Measurements from ENCODE around the gene NCKAP5. TPM values are rescaled to one million over a fixed set of nuclear protein-coding genes. Genes with fewer than 3 reads are reported as not detected.

Gene NCKAP5
- polyA plus RNA-seq, 2 donors = 2.2 to 3.0 TPM

GRCh38 chr2:132780651-132781050 is 787.6 kb downstream of the NCKAP5 start:
- peaks cover 0 to 2% of the 10 kb centered on the region in 2 donors for H3K36me3 ChIP-seq (ENCODE audit: control insufficient read depth in 2 of 2, insufficient read depth in 2 of 2, low read length in 1 of 2)

GRCh38 chr2:132779206-132779721 is 789.0 kb downstream of the NCKAP5 start:
- 74 to 85% methylated on average over 1 of the region's 1 CpG for WGBS, 2 donors
- H3K27ac ChIP-seq (ENCODE audit: low read depth in 2 of 2, low read length in 1 of 2) = no peak overlapping the region
- no peaks in the 10 kb centered on the region for H3K27me3 ChIP-seq (ENCODE audit: control insufficient read depth in 1 of 2, insufficient read depth in 2 of 2, low read length in 2 of 2)
- H3K4me3 ChIP-seq (ENCODE audit: low read depth in 1 of 2, low read length in 2 of 2) = no peak overlapping the region
- H3K4me1 ChIP-seq (ENCODE audit: control insufficient read depth in 2 of 2, insufficient read depth in 2 of 2, low read length in 1 of 2) = no peaks in the 10 kb centered on the region
- peaks cover 0 to 2% of the 10 kb centered on the region in 2 donors for H3K36me3 ChIP-seq (ENCODE audit: control insufficient read depth in 2 of 2, insufficient read depth in 2 of 2, low read length in 1 of 2)
- no peaks in the 10 kb centered on the region for H3K9me3 ChIP-seq (ENCODE audit: control insufficient read depth in 2 of 2, insufficient read depth in 1 of 2, low read depth in 1 of 2, low read length in 1 of 2)

More at GRCh38 chr2:132780651-132781050, 787.6 kb downstream of the NCKAP5 start:
- no peaks in the 10 kb centered on the region for H3K27me3 ChIP-seq (ENCODE audit: control insufficient read depth in 1 of 2, insufficient read depth in 2 of 2, low read length in 2 of 2)
- H3K9me3 ChIP-seq (ENCODE audit: control insufficient read depth in 2 of 2, insufficient read depth in 1 of 2, low read depth in 1 of 2, low read length in 1 of 2) = no peaks in the 10 kb centered on the region
- no peaks in the 10 kb centered on the region for H3K4me1 ChIP-seq (ENCODE audit: control insufficient read depth in 2 of 2, insufficient read depth in 2 of 2, low read length in 1 of 2)
- H3K27ac ChIP-seq (ENCODE audit: low read depth in 2 of 2, low read length in 1 of 2) = no peak overlapping the region
- 67 to 70% methylated on average over 5 of the region's 5 CpGs for WGBS, 2 donors
- no peak overlapping the region for H3K4me3 ChIP-seq (ENCODE audit: low read depth in 1 of 2, low read length in 2 of 2)

- H3K4me3 ChIP-seq (ENCODE audit: low read depth in 1 of 2, low read length in 2 of 2) = no peak overlapping the region
- WGBS, 2 donors = 55 to 72% methylated on average over 3 of the region's 3 CpGs
- no peak overlapping the region for H3K27ac ChIP-seq (ENCODE audit: low read depth in 2 of 2, low read length in 1 of 2)
- H3K4me1 ChIP-seq (ENCODE audit: control insufficient read depth in 2 of 2, insufficient read depth in 2 of 2, low read length in 1 of 2) = no peaks in the 10 kb centered on the region
- H3K27me3 ChIP-seq (ENCODE audit: control insufficient read depth in 1 of 2, insufficient read depth in 2 of 2, low read length in 2 of 2) = no peaks in the 10 kb centered on the region
- H3K36me3 ChIP-seq (ENCODE audit: control insufficient read depth in 2 of 2, insufficient read depth in 2 of 2, low read length in 1 of 2) = peaks cover 0 to 4% of the 10 kb centered on the region in 2 donors
- H3K9me3 ChIP-seq (ENCODE audit: control insufficient read depth in 2 of 2, insufficient read depth in 1 of 2, low read depth in 1 of 2, low read length in 1 of 2) = no peaks in the 10 kb centered on the region
Measured at GRCh38 chr2:132776287-132776686, 792.0 kb downstream of the NCKAP5 start.

GRCh38 chr2:132774189-132774588 is 794.1 kb downstream of the NCKAP5 start:
- 45 to 63% methylated on average over 2 of the region's 2 CpGs for WGBS, 2 donors
- Histone ChIP-seq H3K9me3 (ENCODE audit: control insufficient read depth in 2 of 2, insufficient read depth in 1 of 2, low read depth in 1 of 2, low read length in 1 of 2) (no peaks in the 10 kb centered on the region), H3K4me3 (ENCODE audit: low read depth in 1 of 2, low read length in 2 of 2) (no peak overlapping the region), H3K4me1 (ENCODE audit: control insufficient read depth in 2 of 2, insufficient read depth in 2 of 2, low read length in 1 of 2) (no peaks in the 10 kb centered on the region), H3K27me3 (ENCODE audit: control insufficient read depth in 1 of 2, insufficient read depth in 2 of 2, low read length in 2 of 2) (no peaks in the 10 kb centered on the region), H3K36me3 (ENCODE audit: control insufficient read depth in 2 of 2, insufficient read depth in 2 of 2, low read length in 1 of 2) (peaks cover 0 to 4% of the 10 kb centered on the region in 2 donors), H3K27ac (ENCODE audit: low read depth in 2 of 2, low read length in 1 of 2) (no peak overlapping the region)

- WGBS, 2 donors = 84 to 85% methylated on average over 3 of the region's 3 CpGs
- Histone ChIP-seq H3K9me3 (ENCODE audit: control insufficient read depth in 2 of 2, insufficient read depth in 1 of 2, low read depth in 1 of 2, low read length in 1 of 2) (no peaks in the 10 kb centered on the region), H3K36me3 (ENCODE audit: control insufficient read depth in 2 of 2, insufficient read depth in 2 of 2, low read length in 1 of 2) (peaks cover 0 to 4% of the 10 kb centered on the region in 2 donors), H3K27ac (ENCODE audit: low read depth in 2 of 2, low read length in 1 of 2) (no peak overlapping the region), H3K4me1 (ENCODE audit: control insufficient read depth in 2 of 2, insufficient read depth in 2 of 2, low read length in 1 of 2) (no peaks in the 10 kb centered on the region), H3K4me3 (ENCODE audit: low read depth in 1 of 2, low read length in 2 of 2) (no peak overlapping the region), H3K27me3 (ENCODE audit: control insufficient read depth in 1 of 2, insufficient read depth in 2 of 2, low read length in 2 of 2) (no peaks in the 10 kb centered on the region)
Measured at GRCh38 chr2:132773331-132773730, 794.9 kb downstream of the NCKAP5 start.

- WGBS, 2 donors = 66 to 74% methylated on average over 2 of the region's 2 CpGs
- Histone ChIP-seq H3K9me3 (ENCODE audit: control insufficient read depth in 2 of 2, insufficient read depth in 1 of 2, low read depth in 1 of 2, low read length in 1 of 2) (no peaks in the 10 kb centered on the region), H3K27ac (ENCODE audit: low read depth in 2 of 2, low read length in 1 of 2) (no peak overlapping the region), H3K4me3 (ENCODE audit: low read depth in 1 of 2, low read length in 2 of 2) (no peak overlapping the region), H3K36me3 (ENCODE audit: control insufficient read depth in 2 of 2, insufficient read depth in 2 of 2, low read length in 1 of 2) (peaks cover 0 to 4% of the 10 kb centered on the region in 2 donors), H3K27me3 (ENCODE audit: control insufficient read depth in 1 of 2, insufficient read depth in 2 of 2, low read length in 2 of 2) (no peaks in the 10 kb centered on the region), H3K4me1 (ENCODE audit: control insufficient read depth in 2 of 2, insufficient read depth in 2 of 2, low read length in 1 of 2) (no peaks in the 10 kb centered on the region)
Measured at GRCh38 chr2:132772340-132772739, 795.9 kb downstream of the NCKAP5 start.

- Histone ChIP-seq H3K4me3 (ENCODE audit: low read depth in 1 of 2, low read length in 2 of 2) (no peak overlapping the region), H3K9me3 (ENCODE audit: control insufficient read depth in 2 of 2, insufficient read depth in 1 of 2, low read depth in 1 of 2, low read length in 1 of 2) (no peaks in the 10 kb centered on the region), H3K27ac (ENCODE audit: low read depth in 2 of 2, low read length in 1 of 2) (no peak overlapping the region), H3K27me3 (ENCODE audit: control insufficient read depth in 1 of 2, insufficient read depth in 2 of 2, low read length in 2 of 2) (no peaks in the 10 kb centered on the region), H3K36me3 (ENCODE audit: control insufficient read depth in 2 of 2, insufficient read depth in 2 of 2, low read length in 1 of 2) (no peaks in the 10 kb centered on the region), H3K4me1 (ENCODE audit: control insufficient read depth in 2 of 2, insufficient read depth in 2 of 2, low read length in 1 of 2) (no peaks in the 10 kb centered on the region)
- 92 to 98% methylated on average over 1 of the region's 1 CpG for WGBS, 2 donors
Measured at GRCh38 chr2:132766573-132766972, 801.7 kb downstream of the NCKAP5 start.

- 92 to 94% methylated on average over 1 of the region's 1 CpG for WGBS, 2 donors
- Histone ChIP-seq H3K9me3 (ENCODE audit: control insufficient read depth in 2 of 2, insufficient read depth in 1 of 2, low read depth in 1 of 2, low read length in 1 of 2) (no peaks in the 10 kb centered on the region), H3K27ac (ENCODE audit: low read depth in 2 of 2, low read length in 1 of 2) (no peak overlapping the region)
Measured at GRCh38 chr2:132761437-132761836, 806.8 kb downstream of the NCKAP5 start.

GRCh38 chr2:132760971-132761370 is 807.3 kb downstream of the NCKAP5 start:
- 59 to 61% methylated on average over 4 of the region's 4 CpGs for WGBS, 2 donors
- no peak overlapping the region for H3K4me3 ChIP-seq (ENCODE audit: low read depth in 1 of 2, low read length in 2 of 2)
- H3K36me3 ChIP-seq (ENCODE audit: control insufficient read depth in 2 of 2, insufficient read depth in 2 of 2, low read length in 1 of 2) = no peaks in the 10 kb centered on the region
- H3K27me3 ChIP-seq (ENCODE audit: control insufficient read depth in 1 of 2, insufficient read depth in 2 of 2, low read length in 2 of 2) = no peaks in the 10 kb centered on the region
- H3K9me3 ChIP-seq (ENCODE audit: control insufficient read depth in 2 of 2, insufficient read depth in 1 of 2, low read depth in 1 of 2, low read length in 1 of 2) = no peaks in the 10 kb centered on the region
- H3K4me1 ChIP-seq (ENCODE audit: control insufficient read depth in 2 of 2, insufficient read depth in 2 of 2, low read length in 1 of 2) = no peaks in the 10 kb centered on the region
- H3K27ac ChIP-seq (ENCODE audit: low read depth in 2 of 2, low read length in 1 of 2) = no peak overlapping the region

More at GRCh38 chr2:132761437-132761836, 806.8 kb downstream of the NCKAP5 start:
- Histone ChIP-seq H3K4me1 (ENCODE audit: control insufficient read depth in 2 of 2, insufficient read depth in 2 of 2, low read length in 1 of 2) (no peaks in the 10 kb centered on the region), H3K27me3 (ENCODE audit: control insufficient read depth in 1 of 2, insufficient read depth in 2 of 2, low read length in 2 of 2) (no peaks in the 10 kb centered on the region), H3K4me3 (ENCODE audit: low read depth in 1 of 2, low read length in 2 of 2) (no peak overlapping the region), H3K36me3 (ENCODE audit: control insufficient read depth in 2 of 2, insufficient read depth in 2 of 2, low read length in 1 of 2) (no peaks in the 10 kb centered on the region)

- Histone ChIP-seq H3K36me3 (ENCODE audit: control insufficient read depth in 2 of 2, insufficient read depth in 2 of 2, low read length in 1 of 2) (no peaks in the 10 kb centered on the region), H3K4me3 (ENCODE audit: low read depth in 1 of 2, low read length in 2 of 2) (no peak overlapping the region), H3K4me1 (ENCODE audit: control insufficient read depth in 2 of 2, insufficient read depth in 2 of 2, low read length in 1 of 2) (no peaks in the 10 kb centered on the region), H3K9me3 (ENCODE audit: control insufficient read depth in 2 of 2, insufficient read depth in 1 of 2, low read depth in 1 of 2, low read length in 1 of 2) (no peaks in the 10 kb centered on the region), H3K27ac (ENCODE audit: low read depth in 2 of 2, low read length in 1 of 2) (no peak overlapping the region), H3K27me3 (ENCODE audit: control insufficient read depth in 1 of 2, insufficient read depth in 2 of 2, low read length in 2 of 2) (no peaks in the 10 kb centered on the region)
Measured at GRCh38 chr2:132760405-132760804, 807.9 kb downstream of the NCKAP5 start.

All from esophagus (tissue), 2 donors.